Loucy (cell line): ENCODE results near the gene PRKACB.
A peak's percentile ranks its signal among the peaks of the same experiment; 100 is the strongest.

ENCODE experiments used
- H2AFZ ChIP-seq: fragments of 200-600 bp; sonication (generic); 2 replicates; pipeline ENCODE4 v1.6.0; 2016; ENCODE audit warnings: antibody characterized with exemption, mild to moderate bottlenecking, low read length, moderate library complexity
- H3F3A ChIP-seq: fragments of 200-600 bp; 2 replicates; pipeline ENCODE4 v1.6.0; 2016; ENCODE audit warnings: antibody characterized with exemption, low read depth, mild to moderate bottlenecking
- H3K27me3 ChIP-seq: fragments of 200-600 bp; sonication (generic); 2 replicates; pipeline ENCODE4 v1.6.1; 2014; ENCODE audit warnings: low read length, mild to moderate bottlenecking; ENCODE audit not compliant: insufficient read depth, poor library complexity, severe bottlenecking
- H3K36me3 ChIP-seq: fragments of 200-600 bp; sonication (generic); 2 replicates; pipeline ENCODE4 v1.6.1; 2016; ENCODE audit warnings: low read length; ENCODE audit not compliant: insufficient read depth
- H3K4me1 ChIP-seq: fragments of 200-600 bp; sonication (generic); 2 replicates; pipeline ENCODE4 v1.5.1; 2014; ENCODE audit warnings: low read length, mild to moderate bottlenecking; ENCODE audit not compliant: insufficient read depth, poor library complexity, severe bottlenecking
- H3K4me2 ChIP-seq: fragments of 200-600 bp; sonication (generic); 2 replicates; pipeline ENCODE4 v1.6.0; 2014; ENCODE audit warnings: antibody characterized with exemption, low read length, low read depth, mild to moderate bottlenecking; ENCODE audit not compliant: poor library complexity, severe bottlenecking
- H3K4me3 ChIP-seq: fragments of 200-600 bp; sonication (generic); 2 replicates; pipeline ENCODE4 v1.5.1; 2014; ENCODE audit warnings: low read length, mild to moderate bottlenecking, mixed read lengths; ENCODE audit not compliant: poor library complexity, severe bottlenecking
- H3K79me2 ChIP-seq: fragments of 200-600 bp; sonication (generic); 2 replicates; pipeline ENCODE4 v1.6.1; 2014; ENCODE audit warnings: low read length; ENCODE audit not compliant: insufficient read depth
- H3K9ac ChIP-seq: fragments of 200-600 bp; sonication (generic); 2 replicates; pipeline ENCODE4 v1.6.0; 2014; ENCODE audit warnings: mild to moderate bottlenecking, low read depth, low read length, moderate library complexity; ENCODE audit not compliant: poor library complexity, severe bottlenecking
- H3K9me2 ChIP-seq: fragments of 200-600 bp; sonication (generic); replicated peaks from 2 replicates; pipeline ENCODE4 v1.6.1; 2016; ENCODE audit warnings: low read depth, low read length, mixed read lengths
- H3K9me3 ChIP-seq: fragments of 200-600 bp; sonication (generic); 2 replicates; pipeline ENCODE4 v1.6.1; 2014; ENCODE audit warnings: mild to moderate bottlenecking, antibody characterized with exemption, low read length, low read depth; ENCODE audit not compliant: insufficient read depth
- H4K20me1 ChIP-seq: fragments of 200-600 bp; sonication (generic); 2 replicates; pipeline ENCODE4 v1.6.0; 2014; ENCODE audit warnings: antibody characterized with exemption, low read length, mild to moderate bottlenecking; ENCODE audit not compliant: insufficient read depth, poor library complexity, severe bottlenecking
- CTCF ChIP-seq: fragments of 200-600 bp; sonication (generic); conservative IDR thresholded peaks from 2 replicates; pipeline ENCODE4 v1.5.1; 2014; ENCODE audit warnings: mild to moderate bottlenecking, antibody characterized with exemption, low read length
- EZH2phosphoT487 ChIP-seq: fragments of 200-600 bp; IDR thresholded peaks from 2 replicates; pipeline ENCODE4 v1.6.1; 2018; ENCODE audit warnings: antibody characterized with exemption, mild to moderate bottlenecking, moderate library complexity, borderline replicate concordance

Gene PRKACB

DNA sequence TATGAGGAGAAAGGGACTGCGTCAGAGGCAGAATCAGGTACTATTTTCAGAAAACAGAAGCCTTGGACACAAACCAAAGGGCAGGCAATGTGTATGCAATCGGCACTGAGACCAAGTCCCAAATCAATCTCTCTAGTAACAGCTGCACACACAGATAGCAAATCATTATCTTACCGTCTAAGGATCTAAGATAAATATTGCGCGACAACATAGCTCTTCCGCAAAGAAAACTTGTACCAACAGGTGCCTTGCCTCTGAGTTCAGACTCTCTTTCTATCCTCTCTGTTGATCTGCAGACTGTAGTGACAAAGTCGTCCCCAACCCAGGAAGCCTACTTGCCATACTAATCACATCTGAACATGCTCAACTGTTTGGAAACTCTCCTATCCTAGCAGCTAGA is 134.8 kb downstream of the PRKACB start:
- H3K4me3 ChIP-seq = no peak overlapping the region
- H3K4me1 ChIP-seq = peaks cover 7% of the 10 kb centered on the region
- H3K79me2 ChIP-seq = no peaks in the 10 kb centered on the region
- H4K20me1 ChIP-seq = no peaks in the 10 kb centered on the region
- no peaks in the 10 kb centered on the region for H3K27me3 ChIP-seq
- no peak overlapping the region for H3K9ac ChIP-seq
- no peak overlapping the region for H3K4me2 ChIP-seq
- H3F3A ChIP-seq = no peaks in the 10 kb centered on the region
- H3K9me3 ChIP-seq = no peaks in the 10 kb centered on the region
- 0 out of 2 replicates have a peak overlapping the region, but pooled peaks have one; percentile 8 for H2AFZ ChIP-seq
- no peaks in the 10 kb centered on the region for H3K9me2 ChIP-seq
- H3K36me3 ChIP-seq = no peaks in the 10 kb centered on the region
- TF ChIP-seq EZH2phosphoT487 (no peak), CTCF (no peak)

DNA sequence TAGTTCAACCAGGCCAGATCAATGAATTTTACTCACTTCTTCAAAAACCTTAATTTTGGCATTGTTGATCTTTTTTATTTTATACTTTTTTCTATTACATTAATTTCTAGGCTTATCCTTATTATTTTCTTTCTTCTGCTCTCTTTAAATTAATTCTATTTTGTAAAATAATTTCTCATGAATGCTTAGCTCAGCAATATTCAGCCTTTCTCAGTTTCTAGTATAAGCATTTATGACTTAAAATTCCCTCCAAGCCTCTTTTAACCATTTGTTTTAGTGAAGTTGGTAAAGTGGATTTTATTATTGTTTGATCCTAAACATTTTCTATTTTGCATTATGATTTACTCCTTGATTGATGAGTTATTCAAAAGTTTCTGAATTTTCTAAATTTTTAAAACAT is 136.8 kb downstream of the PRKACB start:
- no peak overlapping the region for H2AFZ ChIP-seq
- no peak overlapping the region for H3K4me2 ChIP-seq
- TF ChIP-seq EZH2phosphoT487 (no peak), CTCF (no peak)
- H3K79me2 ChIP-seq = no peaks in the 10 kb centered on the region
- peaks cover 7% of the 10 kb centered on the region for H3K4me1 ChIP-seq
- H3K27me3 ChIP-seq = no peaks in the 10 kb centered on the region
- no peaks in the 10 kb centered on the region for H4K20me1 ChIP-seq
- no peak overlapping the region for H3K9ac ChIP-seq
- no peaks in the 10 kb centered on the region for H3K36me3 ChIP-seq
- no peaks in the 10 kb centered on the region for H3K9me3 ChIP-seq
- H3K4me3 ChIP-seq = no peak overlapping the region
- H3F3A ChIP-seq = no peaks in the 10 kb centered on the region
- no peaks in the 10 kb centered on the region for H3K9me2 ChIP-seq

- TF ChIP-seq EZH2phosphoT487 (no peak), CTCF (no peak)
- H4K20me1 ChIP-seq = no peaks in the 10 kb centered on the region
- H3F3A ChIP-seq = no peaks in the 10 kb centered on the region
- no peaks in the 10 kb centered on the region for H3K27me3 ChIP-seq
- no peak overlapping the region for H2AFZ ChIP-seq
- H3K4me1 ChIP-seq = peaks cover 3% of the 10 kb centered on the region
- no peaks in the 10 kb centered on the region for H3K9me2 ChIP-seq
- H3K79me2 ChIP-seq = no peaks in the 10 kb centered on the region
- no peak overlapping the region for H3K4me2 ChIP-seq
- H3K9me3 ChIP-seq = peaks cover 5% of the 10 kb centered on the region; the same call in 1 of the 2 replicates
- no peak overlapping the region for H3K4me3 ChIP-seq
- H3K36me3 ChIP-seq = no peaks in the 10 kb centered on the region
- H3K9ac ChIP-seq = no peak overlapping the region
Observed at GRCh38 chr1:84282780-84283333, 138.8 kb downstream of the PRKACB start.
